Neutrophil (primary cell): ENCODE measurements around the gene INAVA.

Source experiments
- H3K27ac ChIP-seq: fragments of 200-600 bp; sonication (generic); 2 replicates; pipeline ENCODE4 v1.5.1; 2016; ENCODE audit warnings: mild to moderate bottlenecking, moderate library complexity
- H3K27me3 ChIP-seq: fragments of 200-600 bp; sonication (generic); 2 replicates; pipeline ENCODE4 v1.6.0; 2016; ENCODE audit warnings: mild to moderate bottlenecking
- H3K36me3 ChIP-seq: fragments of 200-600 bp; sonication (generic); 2 replicates; pipeline ENCODE4 v1.5.1; 2017
- H3K4me1 ChIP-seq, 2 experiments: fragments of 200-600 bp in 1 of 2; sonication (generic) in 1 of 2; 1 replicate in 1 of 2; 2 replicates in 1 of 2; pipeline versions ENCODE4 v1.5.1 to v1.6.1; 2013 to 2016; ENCODE audit warnings: low read depth in 1 of 2, low read length in 1 of 2, mild to moderate bottlenecking in 1 of 2, moderate library complexity in 1 of 2; ENCODE audit not compliant: control insufficient read depth in 1 of 2, insufficient read depth in 1 of 2
- H3K4me3 ChIP-seq, 2 experiments: fragments of 200-600 bp in 1 of 2; sonication (generic) in 1 of 2; 1 replicate in 1 of 2; 2 replicates in 1 of 2; pipeline ENCODE4 v1.5.1; 2013 to 2016; ENCODE audit warnings: low read depth in 1 of 2, low read length in 1 of 2, mild to moderate bottlenecking in 1 of 2, moderate library complexity in 1 of 2
- H3K9me3 ChIP-seq: fragments of 200-600 bp; sonication (generic); 2 replicates; pipeline ENCODE4 v1.5.1; 2016
- CTCF ChIP-seq: fragments of 200-600 bp; sonication (generic); IDR thresholded peaks from 2 replicates; pipeline ENCODE4 v1.5.1; 2016; ENCODE audit warnings: antibody characterized with exemption

INAVA gene

DNA sequence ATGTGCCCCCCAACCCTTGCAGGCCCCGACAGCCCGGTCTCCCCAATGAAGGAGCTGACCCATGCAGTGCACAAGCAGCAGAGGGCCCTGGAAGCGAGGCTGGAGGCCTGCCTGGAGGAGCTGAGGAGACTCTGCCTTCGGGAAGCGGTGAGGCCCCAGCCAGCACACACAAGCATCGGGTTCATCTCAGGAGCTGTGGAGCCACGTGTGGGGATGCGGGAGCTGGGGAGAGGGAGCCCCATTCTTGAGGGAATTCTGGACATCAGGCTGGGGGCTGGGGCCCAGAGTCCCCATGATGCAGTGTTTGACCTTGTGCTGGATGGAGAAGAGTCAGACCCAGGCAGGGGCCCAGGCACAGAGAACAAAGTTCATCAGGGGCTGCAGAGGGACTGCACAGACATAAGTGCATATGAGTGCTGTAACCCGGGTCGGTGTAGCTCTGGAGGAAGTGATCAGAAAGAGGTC, 4.8 kb downstream of the INAVA start:
- Histone ChIP-seq H3K36me3 (no peaks in the 10 kb centered on the region), H3K9me3 (no peaks in the 10 kb centered on the region), H3K4me1 (peaks cover 40 to 61% of the 10 kb centered on the region in 2 experiments), H3K27ac (peak overlapping the region; percentile 13), H3K4me3 (no peak overlapping the region), H3K27me3 (no peaks in the 10 kb centered on the region)
- no peak for TF ChIP-seq CTCF

- no peak for TF ChIP-seq CTCF
- H3K36me3 ChIP-seq = no peaks in the 10 kb centered on the region
- H3K4me3 ChIP-seq = no peak overlapping the region
- no peaks in the 10 kb centered on the region for H3K9me3 ChIP-seq
- no peaks in the 10 kb centered on the region for H3K27me3 ChIP-seq
- H3K4me1 ChIP-seq = peaks cover 47 to 63% of the 10 kb centered on the region in 2 experiments
- no peak overlapping the region for H3K27ac ChIP-seq
Observed at GRCh38 chr1:200899954-200900867, 5.5 kb downstream of the INAVA start.

- no peaks in the 10 kb centered on the region for H3K36me3 ChIP-seq
- H3K4me3 ChIP-seq = no peak overlapping the region
- H3K27me3 ChIP-seq = no peaks in the 10 kb centered on the region
- peaks cover 48 to 63% of the 10 kb centered on the region in 2 experiments for H3K4me1 ChIP-seq
- no peaks in the 10 kb centered on the region for H3K9me3 ChIP-seq
- no peak for TF ChIP-seq CTCF
- no peak overlapping the region for H3K27ac ChIP-seq
Observed at GRCh38 chr1:200900877-200901276, 6.2 kb downstream of the INAVA start.

DNA sequence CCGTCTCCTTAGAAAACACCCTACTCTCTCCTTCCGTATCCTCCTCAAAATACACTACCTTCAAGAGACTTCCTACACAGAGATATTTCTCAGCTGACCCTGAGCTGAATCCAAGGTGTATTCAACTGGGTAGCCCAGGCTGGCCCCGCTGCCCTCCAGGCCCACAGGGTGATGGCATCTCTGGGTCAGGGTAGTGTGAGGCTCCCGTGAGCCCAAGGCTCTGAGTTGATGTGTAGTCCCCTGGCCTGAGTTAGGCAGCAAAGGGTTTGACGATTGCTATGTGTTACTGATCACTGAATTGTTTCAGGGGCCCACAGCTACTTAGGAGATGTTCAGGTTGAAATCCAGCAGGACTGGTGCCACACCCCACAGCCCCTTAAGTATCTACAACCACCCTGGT, 6.7 kb downstream of the INAVA start:
- Histone ChIP-seq H3K27ac (no peak overlapping the region), H3K36me3 (no peaks in the 10 kb centered on the region), H3K27me3 (no peaks in the 10 kb centered on the region), H3K4me1 (peaks cover 53 to 63% of the 10 kb centered on the region in 2 experiments), H3K9me3 (no peaks in the 10 kb centered on the region), H3K4me3 (no peak overlapping the region)
- no peak for TF ChIP-seq CTCF

DNA sequence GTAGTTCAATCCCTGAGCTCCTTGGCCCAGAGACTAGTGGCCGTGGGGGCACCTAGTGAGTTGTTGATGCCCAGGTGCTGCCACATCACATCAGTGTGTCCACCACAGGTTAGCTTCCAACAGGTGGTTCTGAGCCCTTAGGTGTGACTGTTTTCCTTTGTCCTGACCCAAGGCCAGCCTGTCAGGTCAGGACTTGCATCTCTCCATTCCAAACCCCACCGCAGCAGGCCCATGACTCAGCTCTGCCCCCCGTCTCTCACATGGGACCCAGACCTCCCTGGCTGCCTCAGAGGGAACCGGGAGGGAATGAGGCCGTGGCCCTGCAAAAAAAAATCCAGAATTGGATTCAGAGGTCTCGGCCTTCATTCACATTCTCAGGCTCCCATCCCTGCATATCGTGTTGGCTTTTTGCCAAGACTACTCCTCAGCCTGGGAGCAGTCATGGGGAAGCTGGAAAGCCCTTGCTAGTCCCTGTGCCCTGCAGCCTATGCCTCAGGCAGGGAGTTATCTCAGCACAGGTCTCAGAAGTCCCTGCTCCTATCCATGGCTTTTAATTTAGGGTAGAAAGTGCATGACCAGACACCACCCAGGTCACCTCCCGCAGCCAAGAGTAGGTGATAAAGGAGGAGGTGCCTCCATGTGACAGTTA, 7.2 kb downstream of the INAVA start:
- H3K4me1 ChIP-seq = peaks cover 59 to 64% of the 10 kb centered on the region in 2 experiments
- H3K27ac ChIP-seq = peak overlapping the region; percentile 5
- H3K36me3 ChIP-seq = no peaks in the 10 kb centered on the region
- H3K27me3 ChIP-seq = no peaks in the 10 kb centered on the region
- H3K9me3 ChIP-seq = no peaks in the 10 kb centered on the region
- no peak for TF ChIP-seq CTCF
- no peak overlapping the region for H3K4me3 ChIP-seq
